ENCODE measurements around the gene DACH2. TPM values are rescaled to one million over a fixed set of nuclear protein-coding genes. Genes with fewer than 3 reads are reported as not detected.
"Not testable (repeated sequence)": the region's sequence is repeated elsewhere in the genome, so short reads cannot be mapped to it uniquely, and the experiment has no call there.

DACH2 gene
- total RNA-seq, 4 donors from 2014 or later: 0.26 to 8.6 (median 1.7) TPM; not detected in 1

- no peaks in the 10 kb centered on the region for H3K4me1 ChIP-seq
- no peaks in the 10 kb centered on the region for H3K36me3 ChIP-seq
- H3K4me3 ChIP-seq: no peak overlapping the region
- H3K9me3 ChIP-seq: no peaks in the 10 kb centered on the region
- intact Hi-C loops (cut with DNase I; ENCODE audit: low total_unique reads): no loop called here
- peaks cover 0 to 16% of the 10 kb centered on the region in 2 donors for H3K27me3 ChIP-seq
- no peak overlapping the region for H3K27ac ChIP-seq
- DNase-seq: no peak
- no peak for TF ChIP-seq CTCF (IDR thresholded peaks at IDR 0.05)
- TF ChIP-seq POLR2A (IDR thresholded peaks at IDR 0.05): no peak
Observed at GRCh38 chrX:86154553-86154952, 6.3 kb downstream of the DACH2 start.

GRCh38 chrX:86171366-86171765 is 23.1 kb downstream of the DACH2 start:
- TF ChIP-seq POLR2A (IDR thresholded peaks at IDR 0.05) (no peak), CTCF (IDR thresholded peaks at IDR 0.05) (no peak)
- H3K27me3 ChIP-seq: no peaks in the 10 kb centered on the region
- no peaks in the 10 kb centered on the region for H3K9me3 ChIP-seq
- no peaks in the 10 kb centered on the region for H3K36me3 ChIP-seq
- H3K4me3 ChIP-seq: no peak overlapping the region
- DNase-seq: no peak
- H3K27ac ChIP-seq: no peak overlapping the region
- intact Hi-C loops (cut with DNase I; ENCODE audit: low total_unique reads): no loop called here
- no peaks in the 10 kb centered on the region for H3K4me1 ChIP-seq

GRCh38 chrX:86178906-86179305 is 30.7 kb downstream of the DACH2 start:
- Histone ChIP-seq H3K9me3 (no peaks in the 10 kb centered on the region), H3K4me1 (no peaks in the 10 kb centered on the region), H3K27ac (no peak overlapping the region), H3K4me3 (no peak overlapping the region), H3K36me3 (no peaks in the 10 kb centered on the region), H3K27me3 (no peaks in the 10 kb centered on the region)
- DNase-seq: no peak
- intact Hi-C loops (cut with DNase I; ENCODE audit: low total_unique reads): no loop called here
- TF ChIP-seq POLR2A (IDR thresholded peaks at IDR 0.05) (no peak), CTCF (IDR thresholded peaks at IDR 0.05) (no peak)

- H3K27me3 ChIP-seq; DNase-seq; H3K9me3 ChIP-seq; H3K4me1 ChIP-seq; intact Hi-C loops (cut with DNase I; ENCODE audit: low total_unique reads); H3K36me3 ChIP-seq; H3K27ac ChIP-seq; H3K4me3 ChIP-seq: not testable (repeated sequence)
Observed at GRCh38 chrX:86181325-86181724, 33.1 kb downstream of the DACH2 start.

GRCh38 chrX:86192827-86193226 is 44.6 kb downstream of the DACH2 start:
- TF ChIP-seq CTCF (IDR thresholded peaks at IDR 0.05) (no peak), POLR2A (IDR thresholded peaks at IDR 0.05) (no peak)
- Histone ChIP-seq H3K36me3 (no peaks in the 10 kb centered on the region), H3K4me3 (no peak overlapping the region), H3K27me3 (no peaks in the 10 kb centered on the region), H3K9me3 (no peaks in the 10 kb centered on the region), H3K27ac (no peak overlapping the region), H3K4me1 (no peaks in the 10 kb centered on the region)
- intact Hi-C loops (cut with DNase I; ENCODE audit: low total_unique reads): no loop called here
- no peak for DNase-seq

- H3K9me3 ChIP-seq: no peaks in the 10 kb centered on the region
- no peak overlapping the region for H3K4me3 ChIP-seq
- H3K4me1 ChIP-seq: no peaks in the 10 kb centered on the region
- H3K27ac ChIP-seq: no peak overlapping the region
- no peaks in the 10 kb centered on the region for H3K36me3 ChIP-seq
- no peak for DNase-seq
- no peak for TF ChIP-seq POLR2A (IDR thresholded peaks at IDR 0.05)
- intact Hi-C loops (cut with DNase I; ENCODE audit: low total_unique reads): no loop called here
- H3K27me3 ChIP-seq: no peaks in the 10 kb centered on the region
Observed at GRCh38 chrX:86194758-86195157, 46.5 kb downstream of the DACH2 start.
